H1 (cell line): Measurements from ENCODE around the gene BABAM2. TPM values are rescaled to one million over a fixed set of nuclear protein-coding genes. Genes with fewer than 3 reads are reported as not detected.

Experiments
- BACH1 ChIP-seq: IDR thresholded peaks from 2 replicates; pipeline ENCODE4 v1.6.1; 2012; ENCODE audit warnings: low read length, improper control_type of control experiment
- CHD2 ChIP-seq: IDR thresholded peaks from 2 replicates; pipeline ENCODE4 v1.6.1; 2012; ENCODE audit warnings: low read length, improper control_type of control experiment
- CHD7 ChIP-seq: fragments of 300-600 bp; sonication (generic); IDR thresholded peaks from 2 replicates; pipeline ENCODE4 v1.7.1; 2012; ENCODE audit warnings: low read length, moderate library complexity, mild to moderate bottlenecking, inconsistent platforms; ENCODE audit not compliant: insufficient replicate concordance
- CTCF ChIP-seq, 3 experiments: IDR thresholded peaks; 1 replicate in 2 of 3; 2 replicates in 1 of 3; pipeline versions ENCODE4 v1.5.1 to v1.6.1; 2011; ENCODE audit warnings: low read length in 3 of 3, mild to moderate bottlenecking in 3 of 3, inconsistent platforms in 2 of 3, low read depth in 1 of 3, moderate library complexity in 1 of 3; ENCODE audit not compliant: insufficient read depth in 1 of 3; ENCODE audit errors: control extremely low read depth in 1 of 3
- MAX ChIP-seq: IDR thresholded peaks from 2 replicates; pipeline ENCODE4 v1.6.1; 2012; ENCODE audit warnings: inconsistent platforms
- RNF2 ChIP-seq: fragments of 200-900, 300-1000 bp; sonication (generic); IDR thresholded peaks from 2 replicates; pipeline ENCODE4 v1.7.1; 2016; ENCODE audit warnings: borderline replicate concordance, low read depth, mild to moderate bottlenecking, antibody characterized with exemption, low read length; ENCODE audit not compliant: poor library complexity, severe bottlenecking; ENCODE audit errors: missing control alignments
- TEAD4 ChIP-seq: IDR thresholded peaks from 2 replicates; pipeline ENCODE4 v1.6.1; 2012; ENCODE audit warnings: low read depth, low read length, inconsistent platforms, mixed read lengths
- polyA plus RNA-seq, 7 experiments: library from polyadenylated mRNA; depleted of rRNA in 3 of 7; stranded (reverse) in 5 of 7; unstranded in 2 of 7; fragments of >200 nt in 5 of 7; fragments of 200-250 nt in 2 of 7; gene quantifications; 1 replicate in 5 of 7; 2 replicates in 1 of 7; 4 replicates in 1 of 7; pipeline versions ENCODE4 v1.2.1 to v1.2.3, GENCODE V29; 2011 to 2013; ENCODE audit warnings: missing spikeins in 2 of 7, mixed read lengths in 2 of 7
- total RNA-seq: library from RNA; stranded (reverse); fragmentation: NEBNext Ultra II Directional; extraction: Animal tissue kit (Norgen Biotek cat#: 25700); gene quantifications from 2 replicates; pipeline ENCODE4 v1.2.1, GENCODE V29; 2021

BABAM2 gene
- total and polyA plus RNA-seq, 2 of the 8 experiments (the other 6 are each of a cell fraction or from before 2014, with no cell fraction given): 15.8 to 20.9 TPM

GRCh38 chr2:28336264-28336980 lies 445.9 kb downstream of the BABAM2 start (continued):
- TF ChIP-seq CTCF (IDR thresholded peaks at IDR 0.05; ENCODE audit: control extremely low read depth in 1 of 3, insufficient read depth in 1 of 3, low read depth in 1 of 3, low read length in 3 of 3) (no peak), BACH1 (no peak), MAX (no peak), CHD7 (no peak), CHD2 (no peak), RNF2 (no peak), TEAD4 (no peak)
